Thoracic aorta (tissue), 2 donors: Measurements from ENCODE around the gene CCL1. TPM values are rescaled to one million over a fixed set of nuclear protein-coding genes. Genes with fewer than 3 reads are reported as not detected.

ENCODE experiments used
- ATAC-seq: fragments of 150-250 bp; one replicate; pipeline ENCODE4 v1.8.0; 2017; ENCODE audit warnings: low read depth; ENCODE audit not compliant: insufficient number of reproducible peaks, low FRiP score
- DNase-seq: peaks from one replicate; pipeline ENCODE4 v3.0.0-alpha.2; 2020; ENCODE audit warnings: low spot score
- H3K27ac ChIP-seq, 2 donors: fragments of 200-600 bp; sonication (generic); 1 replicate in 1 of 2; 2 replicates in 1 of 2; pipeline ENCODE4 v1.5.1; 2016; ENCODE audit warnings: mild to moderate bottlenecking in 2 of 2, moderate library complexity in 2 of 2
- H3K27me3 ChIP-seq: fragments of 200-600 bp; sonication (generic); replicated peaks from 2 replicates; pipeline ENCODE4 v1.6.0; 2016; ENCODE audit warnings: mild to moderate bottlenecking; ENCODE audit not compliant: insufficient read depth
- H3K36me3 ChIP-seq: fragments of 200-600 bp; sonication (generic); one replicate; pipeline ENCODE4 v1.5.1; 2016
- H3K4me1 ChIP-seq, 2 donors: fragments of 200-600 bp; sonication (generic); 1 replicate in 1 of 2; 2 replicates in 1 of 2; pipeline versions ENCODE4 v1.5.1 to v1.6.0; 2016; ENCODE audit warnings: low read depth in 2 of 2, mild to moderate bottlenecking in 1 of 2; ENCODE audit not compliant: control insufficient read depth in 1 of 2
- H3K4me3 ChIP-seq: fragments of 200-600 bp; sonication (generic); 2 replicates; pipeline ENCODE4 v1.5.1; 2016; ENCODE audit warnings: mild to moderate bottlenecking
- H3K9me3 ChIP-seq: fragments of 200-600 bp; sonication (generic); 2 replicates; pipeline ENCODE4 v1.5.1; 2016
- CTCF ChIP-seq: fragments of 200-600 bp; sonication (generic); IDR thresholded peaks from one replicate; pipeline ENCODE4 v1.5.1; 2019; ENCODE audit warnings: antibody characterized with exemption
- total RNA-seq, 2 donors: library from RNA; depleted of rRNA; stranded (reverse); fragments of >200 nt; gene quantifications; one replicate each; pipeline versions ENCODE4 v1.1.0 to v1.2.3, GENCODE V29; 2016

CCL1 gene
- total RNA-seq, 2 donors from 2014 or later, result not detected

- H3K36me3 ChIP-seq, result no peaks in the 10 kb centered on the region
- no peak for DNase-seq
- peak overlapping the region in 1 of 2 donors; percentile 43 for H3K27ac ChIP-seq
- ATAC-seq, result no peak
- TF ChIP-seq CTCF, result no peak
- no peaks in the 10 kb centered on the region for H3K27me3 ChIP-seq
- no peaks in the 10 kb centered on the region for H3K9me3 ChIP-seq
- peaks cover 12 to 20% of the 10 kb centered on the region in 2 donors for H3K4me1 ChIP-seq
- peak overlapping the region; percentile 2 for H3K4me3 ChIP-seq
These were observed 48.8 kb downstream of the CCL1 start for GRCh38 chr17:34314279-34314678.

GRCh38 chr17:34313164-34313563 is 49.9 kb downstream of the CCL1 start:
- H3K9me3 ChIP-seq, result no peaks in the 10 kb centered on the region
- TF ChIP-seq CTCF, result no peak
- no peaks in the 10 kb centered on the region for H3K36me3 ChIP-seq
- no peak overlapping the region for H3K27ac ChIP-seq
- no peak overlapping the region for H3K4me3 ChIP-seq
- H3K27me3 ChIP-seq, result no peaks in the 10 kb centered on the region
- ATAC-seq (no peak), DNase-seq (no peak)
- H3K4me1 ChIP-seq, result peaks cover 12 to 18% of the 10 kb centered on the region in 2 donors

- no peaks in the 10 kb centered on the region for H3K9me3 ChIP-seq
- no peak for ATAC-seq
- no peak for DNase-seq
- no peak overlapping the region for H3K27ac ChIP-seq
- no peaks in the 10 kb centered on the region for H3K27me3 ChIP-seq
- no peaks in the 10 kb centered on the region for H3K36me3 ChIP-seq
- no peak for TF ChIP-seq CTCF
- H3K4me1 ChIP-seq, result peaks cover 12 to 26% of the 10 kb centered on the region in 2 donors
- H3K4me3 ChIP-seq, result no peak overlapping the region
These were observed 51.0 kb downstream of the CCL1 start for GRCh38 chr17:34312080-34312479.

- Histone ChIP-seq H3K36me3 (no peaks in the 10 kb centered on the region), H3K9me3 (no peaks in the 10 kb centered on the region), H3K4me3 (no peak overlapping the region), H3K4me1 (peaks cover 12 to 34% of the 10 kb centered on the region in 2 donors), H3K27me3 (no peaks in the 10 kb centered on the region), H3K27ac (no peak overlapping the region)
- TF ChIP-seq CTCF, result no peak
- DNase-seq (no peak), ATAC-seq (no peak)
These were observed 51.7 kb downstream of the CCL1 start for GRCh38 chr17:34311291-34311690.

Other genes with a start within 250 kb of the CCL1 start
- gene CCL2, start 107.9 kb downstream of the CCL1 start, total RNA-seq, result 100 to 1,000 TPM; 324 to 448 TPM
- gene CCL7, start 93.0 kb downstream of the CCL1 start, total RNA-seq, result 1 to 10 TPM in 1 of 2 donors, not detected in 1; 1.3 TPM
- not detected for gene CCL11, start 77.5 kb downstream of the CCL1 start, total RNA-seq
- gene CCL8, start 43.8 kb downstream of the CCL1 start, total RNA-seq, result 1 to 10 TPM; 2.5 to 3.7 TPM
- gene CCL13, start 6.8 kb downstream of the CCL1 start, total RNA-seq, result 1 to 10 TPM; 3.1 to 5.0 TPM
- 1 to 10 TPM in 1 of 2 donors, under 1 TPM in 1; 0.56 to 1.9 TPM for gene TMEM132E, start 216.3 kb upstream of the CCL1 start, total RNA-seq